ENCODE measurements around the gene PPT1. TPM values are rescaled to one million over a fixed set of nuclear protein-coding genes. Genes with fewer than 3 reads are reported as not detected.

Gene PPT1
- total and polyA plus RNA-seq, 2 experiments from 2014 or later = 67.4 to 202 TPM

GRCh38 chr1:40141878-40142535, 45.0 kb upstream of the PPT1 start:
- Histone ChIP-seq H3K36me3 (ENCODE audit: insufficient read depth) (no peaks in the 10 kb centered on the region), H2AFZ (no peak overlapping the region), H3K79me2 (replicated peaks; ENCODE audit: insufficient read depth) (no peaks in the 10 kb centered on the region), H3K27me3 (ENCODE audit: insufficient read depth) (peaks cover 9% of the 10 kb centered on the region; the same call in 1 of the 2 replicates), H3F3A (replicated peaks; ENCODE audit: low read depth) (no peaks in the 10 kb centered on the region), H4K20me1 (replicated peaks; ENCODE audit: insufficient read depth) (no peaks in the 10 kb centered on the region), H3K4me1 (ENCODE audit: insufficient read depth) (peaks cover 6% of the 10 kb centered on the region; the same call in 1 of the 2 replicates), H3K9me2 (ENCODE audit: insufficient read depth) (no peaks in the 10 kb centered on the region), H3K27ac (ENCODE audit: low read depth) (no peak overlapping the region), H3K4me2 (no peak overlapping the region), H3K4me3 (no peak overlapping the region)
- ATAC-seq (no peak), DNase-seq (ENCODE audit: low spot score) (peak; percentile 7)
- Mint-ChIP-seq H3K9me3 (no peaks in the 10 kb centered on the region), H3K36me3 (ENCODE audit: low read depth) (no peaks in the 10 kb centered on the region), H3K27ac (no peak overlapping the region), H3K4me3 (no peak overlapping the region), H3K27me3 (ENCODE audit: insufficient read depth, low read depth, poor library complexity) (peaks cover 2% of the 10 kb centered on the region), H3K4me1 (peaks cover 4% of the 10 kb centered on the region; the same call in 2 of the 3 replicates)
- no peak for TF ChIP-seq JUNB (IDR thresholded peaks at IDR 0.05; ENCODE audit: unreplicated experiment)
- TF ChIP-seq ETS1 (IDR thresholded peaks at IDR 0.05) = no peak
- no peak for TF ChIP-seq ZNF114 (CRISPR knock-in tag; IDR thresholded peaks at IDR 0.05)
- no peak for TF ChIP-seq CREB1 (CRISPR knock-in tag; IDR thresholded peaks at IDR 0.05; ENCODE audit: low read depth)
- TF ChIP-seq STAT1 (IDR thresholded peaks at IDR 0.05; ENCODE audit: unreplicated experiment) = no peak
- no peak for TF ChIP-seq ZNF331 (CRISPR knock-in tag; IDR thresholded peaks at IDR 0.05; ENCODE audit: low read depth)
- no peak for TF ChIP-seq POLR2AphosphoS5 (IDR thresholded peaks at IDR 0.05; ENCODE audit: low read depth)
- no peak for TF ChIP-seq NANOG (IDR thresholded peaks at IDR 0.05; ENCODE audit: borderline replicate concordance)
- no peak for TF ChIP-seq EZH2phosphoT487 (IDR thresholded peaks at IDR 0.05; ENCODE audit: unreplicated experiment)
- TF ChIP-seq CTCF (conservative IDR thresholded peaks at IDR 0.05; ENCODE audit: low read depth in 2 of 2) = no peak
- no peak for TF ChIP-seq REST (IDR thresholded peaks at IDR 0.05; ENCODE audit: unreplicated experiment)
- no peak for TF ChIP-seq ZNF462 (CRISPR knock-in tag; IDR thresholded peaks at IDR 0.05)
- no peak for TF ChIP-seq EZH2 (IDR thresholded peaks at IDR 0.05; ENCODE audit: low read depth, unreplicated experiment)
